ENCODE measurements around the gene CRYGS.
"Not testable (repeated sequence)": the region's sequence is repeated elsewhere in the genome, so short reads cannot be mapped to it uniquely, and the experiment has no call there.

The CRYGS gene

DNA sequence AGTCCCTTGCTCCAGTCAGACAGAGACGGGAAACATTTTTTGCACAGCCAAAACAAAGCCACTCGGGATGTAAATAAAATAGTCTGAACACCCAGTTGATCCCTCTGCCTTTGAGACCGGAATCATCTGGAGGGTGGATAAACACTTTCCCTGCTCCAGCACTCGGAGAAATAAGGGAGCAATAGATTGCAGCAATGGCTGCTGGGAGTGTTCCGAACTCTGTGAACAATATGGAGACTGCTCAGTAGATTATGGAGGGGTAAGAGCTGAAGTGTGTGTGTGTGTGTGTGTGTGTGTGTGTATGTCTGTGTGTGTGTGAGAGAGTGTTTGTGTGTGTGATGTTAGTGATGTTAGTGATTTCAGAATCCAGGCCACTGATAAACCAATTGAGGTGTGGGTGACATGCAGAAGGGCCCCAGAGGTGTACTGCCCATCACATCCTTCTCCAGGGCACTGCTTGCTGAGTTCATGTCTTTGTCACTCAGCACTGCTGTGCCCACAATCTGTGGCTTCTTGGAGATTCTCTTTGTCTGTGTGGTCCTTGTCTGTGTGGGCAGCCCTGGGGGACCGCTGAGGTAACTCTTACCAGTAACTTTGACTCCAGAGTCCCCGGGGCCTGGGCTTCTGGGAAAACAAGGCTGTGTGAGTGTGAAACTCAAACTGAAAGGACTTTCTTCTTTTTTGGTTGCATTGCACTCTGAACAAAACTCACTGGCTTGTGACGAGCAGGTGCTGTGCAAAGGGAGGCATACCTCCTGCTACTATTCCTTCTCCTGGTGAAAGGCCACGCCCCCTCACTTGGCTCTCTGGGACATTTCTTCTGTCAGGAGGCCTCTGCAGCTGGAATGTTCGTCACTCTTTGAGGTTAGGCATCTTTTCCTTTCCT lies 23.0 kb downstream of the CRYGS start:
- in situ Hi-C loops (cut with HindIII; ENCODE audit: low sequenced_read_pairs): no loop called here

DNA sequence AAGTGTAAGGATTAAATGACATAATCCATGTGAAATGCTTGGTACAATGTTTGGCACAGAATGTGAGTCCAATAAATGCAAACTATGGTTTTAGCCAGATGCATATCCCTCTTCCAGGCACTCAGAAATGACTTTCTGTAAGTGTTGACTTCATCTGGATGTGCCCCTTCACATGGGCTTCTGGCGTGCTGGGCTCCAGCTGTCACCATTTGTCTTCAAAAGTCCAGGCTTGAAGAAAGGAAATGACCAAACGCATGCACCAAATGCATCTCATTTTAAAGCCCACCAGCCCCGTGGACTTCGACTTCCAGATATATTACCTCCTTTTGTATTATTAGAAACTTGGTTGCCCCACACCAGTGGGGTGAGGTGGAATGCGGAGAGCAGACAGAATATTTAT lies 23.7 kb downstream of the CRYGS start:
- in situ Hi-C loops (cut with HindIII; ENCODE audit: low sequenced_read_pairs): no loop called here

DNA sequence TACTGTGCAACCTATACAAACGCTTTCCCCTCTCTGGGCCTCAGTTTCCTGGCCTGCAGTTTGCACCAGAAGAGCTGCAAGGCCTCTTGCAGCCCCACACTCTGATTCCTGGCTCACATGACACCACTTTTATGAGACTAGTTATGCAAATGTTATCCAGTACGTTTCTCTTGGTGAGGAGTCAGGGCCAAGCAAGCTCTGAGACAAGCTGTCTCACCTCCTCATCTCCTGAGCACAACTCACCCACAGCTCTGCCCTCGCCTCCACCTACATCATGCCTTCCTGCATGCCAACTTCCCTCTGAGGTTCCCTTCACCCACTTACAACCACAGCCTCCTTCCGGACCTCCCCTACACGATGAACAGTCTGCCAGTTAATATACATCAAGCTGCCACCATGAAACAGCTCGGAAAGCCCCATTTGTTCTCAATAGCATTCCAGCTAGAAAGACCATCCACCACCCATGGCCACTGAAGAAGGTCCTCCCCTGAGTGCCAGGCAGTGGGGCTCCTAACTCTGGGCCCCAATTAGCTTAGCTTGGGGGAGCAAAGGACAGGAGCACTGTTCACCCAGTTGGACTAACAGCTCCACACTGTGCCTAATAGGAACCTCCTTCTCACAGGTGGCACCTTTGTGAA lies 25.0 kb downstream of the CRYGS start:
- in situ Hi-C loops (cut with HindIII; ENCODE audit: low sequenced_read_pairs): no loop called here

DNA sequence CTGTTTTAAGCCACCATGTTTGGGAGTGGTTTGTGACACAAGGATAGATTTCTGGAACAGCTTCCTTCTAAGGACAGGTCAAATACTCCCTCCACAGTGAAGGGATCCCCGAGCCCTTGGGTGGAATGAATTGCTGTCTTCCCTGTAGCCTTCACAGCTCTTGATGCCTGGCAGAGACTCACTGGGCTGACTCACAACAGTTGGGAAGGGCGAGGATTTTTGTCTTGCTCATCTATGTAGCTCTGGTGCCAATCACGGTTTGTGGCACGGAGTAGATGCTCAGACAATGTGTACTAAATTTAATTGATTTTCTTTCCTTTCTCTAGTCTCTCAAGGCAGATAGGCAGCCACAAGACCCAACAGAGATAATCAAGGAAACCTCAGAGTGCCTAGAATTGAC lies 27.0 kb downstream of the CRYGS start:
- in situ Hi-C loops (cut with HindIII; ENCODE audit: low sequenced_read_pairs): no loop called here

DNA sequence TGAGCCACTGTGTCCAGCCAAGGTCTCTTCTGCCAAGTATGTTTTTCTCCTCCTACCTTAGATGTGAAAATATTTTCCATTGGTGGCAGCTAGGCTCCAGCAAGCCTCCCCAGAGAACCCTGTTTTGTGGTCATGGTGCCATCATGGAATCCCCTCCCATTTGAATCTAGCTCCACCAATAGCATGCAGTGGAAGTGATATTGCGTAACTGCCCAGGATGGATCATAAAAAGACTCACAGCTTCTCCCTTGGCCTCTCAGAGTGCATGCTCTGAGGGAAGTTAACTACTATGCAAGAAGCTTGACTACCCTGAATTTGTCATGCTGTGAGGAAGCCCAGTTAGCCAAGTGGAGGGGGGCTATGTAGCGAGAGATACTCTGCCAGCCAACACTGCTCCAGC lies 27.5 kb downstream of the CRYGS start:
- in situ Hi-C loops (cut with HindIII; ENCODE audit: low sequenced_read_pairs): no loop called here

DNA sequence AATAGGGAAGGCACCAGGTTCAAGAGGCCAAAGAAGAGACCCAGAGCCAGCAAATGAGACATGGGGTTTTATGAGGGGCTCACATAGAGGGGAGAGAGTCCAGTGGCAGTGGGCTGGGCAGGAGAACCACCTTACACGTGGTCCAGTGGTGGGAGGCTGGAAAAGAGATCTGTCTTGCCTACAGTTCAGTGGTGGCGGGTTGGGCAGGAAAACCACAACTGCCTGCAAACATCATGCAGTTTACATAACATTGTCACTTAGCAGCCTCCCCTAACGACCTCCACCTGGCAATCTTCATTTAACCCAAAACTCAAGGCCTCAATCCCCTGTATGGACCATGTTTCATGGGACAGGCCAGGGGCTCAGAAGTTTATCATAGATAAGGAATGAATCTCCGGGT lies 29.1 kb downstream of the CRYGS start:
- in situ Hi-C loops (cut with HindIII; ENCODE audit: low sequenced_read_pairs): no loop called here

DNA sequence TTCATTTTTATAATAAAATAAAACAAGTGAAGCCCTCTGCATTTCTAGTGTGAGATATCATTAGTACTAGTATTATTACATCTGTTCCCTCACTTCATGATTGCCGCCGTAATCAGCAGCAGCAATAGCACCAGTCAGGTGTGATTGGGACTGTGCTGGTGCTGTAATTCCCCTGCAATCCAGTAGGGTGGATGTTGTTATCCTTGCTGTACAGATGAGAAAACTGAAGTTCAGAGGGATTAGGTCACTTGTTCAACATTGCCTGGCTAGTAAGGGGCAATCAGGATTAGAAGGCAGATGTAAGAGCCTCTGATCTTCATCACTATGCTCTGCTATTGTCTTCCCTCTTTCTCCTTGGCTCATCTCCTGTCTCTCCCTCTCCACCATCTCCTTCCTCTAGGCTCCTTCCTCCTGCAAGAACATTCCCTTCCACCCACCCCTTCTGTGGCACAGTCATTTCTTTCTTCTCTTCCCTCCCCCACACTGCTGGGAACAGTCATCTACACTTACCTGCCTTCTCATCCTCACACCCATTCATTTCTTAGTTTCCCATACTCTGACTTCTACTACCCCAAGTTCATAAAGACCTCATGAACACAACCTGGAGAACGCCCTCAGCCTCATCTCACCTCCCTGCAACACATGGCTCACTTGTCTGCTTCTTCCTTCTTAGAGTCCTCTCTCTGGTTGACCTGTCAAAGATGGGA lies 29.7 kb downstream of the CRYGS start:
- in situ Hi-C loops (cut with HindIII; ENCODE audit: low sequenced_read_pairs): no loop called here

DNA sequence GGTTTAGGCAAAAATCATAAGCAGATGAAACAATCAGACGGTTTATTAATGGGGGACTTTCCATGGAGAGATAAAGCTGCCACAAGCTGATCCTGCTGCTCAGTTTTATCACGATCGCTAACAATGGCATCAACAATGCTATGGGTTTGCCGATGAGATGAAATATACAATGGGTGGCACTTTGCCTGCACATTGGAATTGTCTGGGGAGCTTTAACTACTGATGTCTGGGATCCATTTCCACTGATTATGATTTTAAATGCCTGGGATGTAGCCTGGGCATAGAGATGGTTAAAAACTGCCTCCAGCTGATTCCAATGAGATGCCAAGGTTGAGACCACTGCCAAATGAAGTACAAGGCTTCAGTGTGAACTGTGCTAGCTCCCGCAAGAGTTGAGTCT lies 30.8 kb downstream of the CRYGS start:
- in situ Hi-C loops (cut with HindIII; ENCODE audit: low sequenced_read_pairs): no loop called here

DNA sequence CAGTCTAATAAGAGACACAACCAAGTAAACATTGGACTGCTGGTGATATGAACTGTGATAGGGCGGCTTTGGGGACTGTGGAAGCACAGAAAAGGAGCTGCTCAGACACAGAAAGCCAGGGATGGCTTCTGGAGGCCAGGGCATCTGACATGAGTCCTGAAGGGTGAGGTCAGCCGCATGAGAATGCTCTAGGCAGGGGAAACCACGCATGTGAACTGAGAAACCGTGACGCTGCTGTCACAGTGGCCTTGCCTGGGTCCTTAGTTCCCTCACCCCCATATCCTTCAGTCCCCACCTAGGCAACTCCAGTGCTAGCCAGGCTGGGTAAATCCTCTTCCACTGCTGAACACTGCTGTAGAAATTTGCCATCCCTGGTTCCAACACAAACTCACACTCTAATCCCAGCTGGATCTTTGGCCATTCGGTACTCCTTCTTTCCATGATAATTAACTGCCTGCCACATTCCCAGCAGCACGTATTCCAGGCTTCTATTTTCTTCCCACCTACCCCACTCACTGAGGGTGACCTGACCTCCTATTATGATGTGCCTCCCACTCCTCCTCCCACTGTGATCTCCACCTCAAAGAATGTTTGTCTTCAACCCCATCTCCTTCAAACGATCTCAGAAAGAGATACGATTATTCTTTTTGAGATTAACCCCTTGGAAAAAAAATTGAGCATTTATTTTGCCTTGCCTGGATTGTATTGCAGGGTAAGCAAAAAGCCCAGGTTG lies 31.4 kb downstream of the CRYGS start:
- in situ Hi-C loops (cut with HindIII; ENCODE audit: low sequenced_read_pairs): no loop called here

DNA sequence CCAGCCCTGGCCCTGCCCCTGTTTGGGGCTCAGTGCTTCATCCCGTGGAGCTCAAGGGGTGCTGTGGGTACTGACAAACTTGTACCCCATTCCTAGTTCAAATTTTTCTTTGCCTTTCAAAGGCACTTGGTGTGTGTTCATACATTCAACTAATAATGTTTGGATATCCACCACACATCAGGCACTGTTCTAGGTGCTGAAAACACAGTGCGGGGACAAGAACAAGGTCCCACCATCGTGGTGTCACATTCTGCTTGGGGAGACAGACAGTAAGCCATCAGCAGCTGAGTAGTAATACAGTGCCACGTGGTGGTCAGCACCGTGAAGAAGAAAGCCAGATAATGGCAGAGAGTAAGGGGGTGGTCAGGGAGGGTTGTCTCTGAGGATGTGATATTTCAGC lies 32.5 kb downstream of the CRYGS start:
- in situ Hi-C loops (cut with HindIII; ENCODE audit: low sequenced_read_pairs): no loop called here

DNA sequence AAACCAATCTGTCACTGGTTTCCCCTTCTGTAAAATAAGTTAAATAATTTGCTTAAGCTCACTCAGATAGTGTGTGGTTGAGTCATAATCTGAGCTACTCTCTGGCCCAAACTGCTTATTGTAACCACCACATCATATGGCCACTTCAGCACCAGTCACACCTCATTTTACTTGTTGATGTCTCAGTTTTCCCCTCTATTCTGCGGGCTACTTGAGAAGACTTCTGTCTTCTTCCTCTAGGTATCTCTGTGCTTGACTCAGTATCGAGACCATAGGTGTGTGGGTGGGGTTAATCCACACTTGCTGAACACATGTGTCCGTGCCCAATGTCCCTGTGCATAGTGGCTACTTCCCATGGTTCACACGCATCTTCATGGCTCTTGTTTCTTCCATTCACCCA lies 32.9 kb downstream of the CRYGS start:
- in situ Hi-C loops (cut with HindIII; ENCODE audit: low sequenced_read_pairs): no loop called here

DNA sequence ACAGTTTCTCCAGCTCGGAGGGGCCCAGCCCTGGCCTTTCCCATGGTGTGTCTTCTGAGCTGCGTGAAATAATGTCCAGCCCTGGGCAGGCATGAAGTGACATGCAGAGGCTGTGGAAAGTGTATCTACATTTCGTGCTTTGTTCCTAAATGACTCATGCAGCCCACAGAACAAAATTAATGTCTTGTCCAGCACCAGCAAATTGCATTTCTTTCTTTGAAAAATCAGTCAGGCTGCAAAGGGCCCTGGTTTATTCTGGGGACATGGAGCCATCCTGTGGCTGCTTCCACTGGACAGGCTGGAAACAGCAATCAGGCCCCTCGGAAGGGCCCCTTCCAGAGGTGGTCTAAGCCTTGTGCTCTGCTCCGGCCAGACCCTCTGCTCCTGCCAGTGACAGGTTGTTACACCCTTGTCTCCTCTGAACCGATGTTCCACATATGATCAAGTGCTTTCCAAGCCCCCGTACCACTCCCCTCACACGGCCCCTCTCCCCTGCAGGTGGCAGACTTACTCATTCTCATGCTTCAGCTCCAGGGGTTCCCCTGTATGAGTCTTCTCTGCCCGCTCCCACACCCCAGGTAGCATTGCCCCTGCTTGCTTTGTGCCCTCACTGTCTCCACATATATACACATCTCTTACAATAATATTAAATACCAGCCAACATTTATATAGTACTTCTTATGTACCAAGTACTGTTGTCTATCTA lies 33.7 kb downstream of the CRYGS start:
- in situ Hi-C loops (cut with HindIII; ENCODE audit: low sequenced_read_pairs): no loop called here

DNA sequence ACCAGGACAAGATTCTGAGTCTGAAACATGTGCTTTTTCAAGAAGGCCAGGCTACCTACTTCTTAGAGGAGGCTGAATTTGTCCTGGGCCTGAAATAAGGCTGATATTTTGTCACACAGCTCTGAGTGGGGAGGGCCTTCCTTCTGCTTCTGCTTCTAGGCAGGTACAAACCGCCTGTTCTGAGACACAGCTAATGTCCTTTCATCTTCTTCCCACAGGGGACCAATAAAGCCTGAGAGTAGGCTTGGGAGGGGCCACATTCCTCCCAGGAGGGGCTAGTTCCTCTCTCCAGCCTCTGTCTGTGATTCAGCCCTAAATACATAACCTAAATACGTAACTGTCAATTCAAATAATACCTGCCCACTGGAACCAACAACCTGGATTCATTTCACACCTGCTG lies 34.8 kb downstream of the CRYGS start:
- in situ Hi-C loops (cut with HindIII; ENCODE audit: low sequenced_read_pairs): no loop called here

DNA sequence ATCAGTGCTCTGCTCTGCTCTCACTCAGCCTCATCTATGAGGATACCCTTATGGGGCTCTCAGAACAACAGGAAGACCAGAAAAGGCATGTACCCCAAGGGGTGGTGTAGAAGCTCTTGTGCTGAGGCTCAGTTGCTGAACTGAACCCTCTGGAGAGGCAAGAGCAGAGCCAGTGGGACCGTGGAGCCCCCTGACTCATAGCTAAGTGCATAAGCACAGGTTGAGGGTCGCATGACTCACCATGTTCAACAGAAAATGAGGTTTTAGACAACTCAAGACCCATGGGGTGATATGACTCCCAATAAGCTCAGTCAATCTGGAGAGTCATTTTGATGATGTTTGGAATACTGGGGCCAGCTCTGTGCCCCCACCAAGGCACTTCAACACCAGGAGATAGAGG lies 37.3 kb downstream of the CRYGS start:
- in situ Hi-C loops (cut with HindIII; ENCODE audit: low sequenced_read_pairs): no loop called here

DNA sequence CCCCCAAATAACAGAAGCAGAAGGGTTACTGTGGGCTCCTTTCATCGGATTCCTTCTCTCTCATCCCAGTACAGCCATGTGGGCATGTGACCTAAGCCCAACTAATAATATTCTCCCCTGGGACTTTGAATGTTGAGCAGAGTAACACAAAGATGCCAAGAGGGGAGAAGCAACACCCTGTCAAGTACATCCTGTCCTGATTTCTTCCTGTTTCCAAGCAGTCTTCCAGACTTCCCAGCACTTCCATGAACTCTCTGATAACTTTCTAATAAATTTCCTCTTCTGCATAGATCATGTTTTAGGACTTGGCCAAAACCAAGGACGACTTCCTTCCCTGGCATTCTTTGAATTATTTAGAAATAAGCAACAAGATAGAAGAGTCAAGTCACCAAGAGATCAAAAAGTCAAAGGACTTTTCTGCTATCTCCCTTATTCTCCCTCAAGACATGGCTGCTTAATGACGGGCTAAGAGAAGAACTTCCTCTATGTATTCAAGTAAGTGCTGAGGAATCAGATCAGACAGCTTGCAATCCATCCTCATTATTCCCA lies 37.9 kb downstream of the CRYGS start:
- in situ Hi-C loops (cut with HindIII; ENCODE audit: low sequenced_read_pairs): no loop called here

DNA sequence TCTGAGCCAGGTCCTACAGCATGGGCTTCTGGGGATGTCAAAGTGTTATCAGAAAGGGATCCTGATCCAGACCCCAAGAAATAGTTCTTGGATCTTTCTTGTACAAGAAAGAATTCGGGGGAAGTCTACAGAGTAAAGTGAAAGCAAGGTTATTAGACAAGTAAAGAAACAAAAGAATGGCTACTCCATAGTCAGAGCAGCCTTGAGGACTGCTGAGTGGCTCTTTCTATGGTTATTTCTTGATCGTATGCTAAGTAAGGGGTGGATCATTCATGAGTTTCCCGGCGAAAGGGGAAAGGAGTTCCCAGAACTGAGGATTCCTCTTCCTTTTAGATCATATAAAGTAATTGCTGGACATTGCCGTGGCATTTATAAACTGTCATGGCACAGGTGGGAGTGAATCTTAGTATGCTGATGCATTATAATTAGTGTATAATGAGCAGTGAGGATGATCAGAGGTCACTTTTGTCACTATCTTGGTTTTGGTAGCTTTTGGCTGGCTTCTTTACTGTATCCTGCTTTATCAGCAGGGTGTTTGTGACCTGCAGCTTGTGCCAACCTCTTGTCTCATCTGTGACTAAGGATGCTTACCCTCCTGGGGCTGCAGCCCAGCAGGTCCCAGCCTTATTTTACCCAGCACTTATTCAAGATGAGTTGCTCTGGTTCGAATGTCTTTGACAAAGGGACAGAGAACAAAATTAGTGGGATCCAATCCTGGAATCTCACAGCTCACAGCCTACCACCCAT lies 41.0 kb downstream of the CRYGS start:
- in situ Hi-C loops (cut with HindIII; ENCODE audit: low sequenced_read_pairs): no loop called here

DNA sequence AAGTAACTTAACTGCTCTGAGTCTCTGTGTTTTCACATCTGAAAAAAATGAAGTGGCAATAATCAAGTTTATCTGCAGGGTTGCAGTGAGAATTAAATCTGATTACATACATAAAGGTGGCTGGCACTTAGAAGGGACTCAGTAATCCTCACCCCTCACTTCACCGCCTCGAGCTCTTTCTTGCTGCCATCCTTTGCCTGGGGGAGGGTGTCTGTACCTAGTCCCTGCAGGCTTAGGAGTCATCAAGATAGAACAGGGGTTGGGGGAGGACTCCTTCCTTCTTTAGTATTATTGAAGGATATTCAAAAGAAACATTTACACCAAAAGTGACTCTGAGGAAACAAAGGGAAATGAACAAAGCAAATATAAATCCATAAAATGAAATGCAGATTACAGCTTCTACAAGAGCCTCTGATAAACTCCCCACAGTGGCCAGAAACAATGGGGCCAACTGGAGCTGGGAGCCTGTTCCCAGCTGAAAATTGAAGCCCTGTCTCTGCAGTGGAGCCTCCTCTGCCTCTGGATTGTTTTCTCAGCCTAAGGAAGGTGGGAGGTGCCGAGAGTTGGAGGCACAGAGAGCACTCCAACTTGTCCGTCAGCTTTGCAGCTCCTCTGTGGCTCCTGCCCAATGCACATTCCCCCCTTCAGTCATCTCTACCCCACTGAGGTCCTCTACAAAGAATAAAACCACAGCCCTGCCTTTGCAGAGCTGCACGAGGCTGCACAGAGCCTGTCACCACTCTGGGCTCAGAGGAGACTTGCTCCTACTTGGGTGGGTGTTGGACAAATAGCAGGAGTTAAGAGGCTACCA lies 41.8 kb downstream of the CRYGS start:
- in situ Hi-C loops (cut with HindIII; ENCODE audit: low sequenced_read_pairs): no loop called here

DNA sequence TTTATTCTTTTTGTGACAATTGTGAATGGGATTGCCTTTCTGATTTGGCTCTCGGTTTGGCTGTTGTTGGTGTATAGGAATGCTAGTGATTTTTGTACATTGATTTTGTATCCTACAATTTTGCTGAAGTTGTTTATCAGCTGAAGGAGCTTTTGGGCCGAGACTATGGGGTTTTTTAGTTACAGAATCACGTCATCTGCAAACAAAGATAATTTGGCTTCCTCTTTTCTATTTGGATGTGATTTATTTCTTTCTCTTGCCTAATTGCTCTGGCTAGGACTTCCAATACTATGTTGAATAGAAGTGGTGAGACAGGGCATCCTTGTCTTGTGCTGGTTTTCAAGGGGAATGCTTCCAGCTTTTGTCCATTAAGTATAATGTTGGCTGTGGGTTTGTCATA lies 44.2 kb downstream of the CRYGS start:
- in situ Hi-C loops (cut with HindIII; ENCODE audit: low sequenced_read_pairs): not testable (repeated sequence)

DNA sequence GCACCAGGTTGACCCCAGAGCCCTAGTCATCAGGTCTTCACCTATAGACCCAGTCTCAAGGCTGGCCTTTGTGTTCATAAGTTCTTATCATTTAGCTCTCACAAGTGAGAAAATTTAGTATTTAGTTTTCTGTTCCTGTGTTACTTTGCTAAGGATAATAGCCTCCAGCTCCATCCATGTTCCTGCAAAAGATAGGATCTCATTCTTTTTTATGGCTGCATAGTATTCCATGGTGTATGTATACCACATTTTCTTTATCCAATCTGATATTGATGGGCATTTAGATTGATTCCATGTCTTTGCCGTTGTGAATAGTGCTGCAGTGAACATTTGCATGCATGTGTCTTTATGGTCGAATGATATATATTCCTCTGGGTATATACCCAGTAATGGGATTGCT lies 46.2 kb downstream of the CRYGS start:
- in situ Hi-C loops (cut with HindIII; ENCODE audit: low sequenced_read_pairs): not testable (repeated sequence)

All from DLD1 (cell line).